ENCODE results near the gene SLCO3A1. TPM values are rescaled to one million over a fixed set of nuclear protein-coding genes. Genes with fewer than 3 reads are reported as not detected.

Gene SLCO3A1
- total RNA-seq, 2 experiments from 2014 or later = 2.0 to 2.7 TPM

- H3K9me3 Mint-ChIP-seq = peaks cover 2% of the 10 kb centered on the region
- DNase-seq = no peak
These were observed 112.1 kb downstream of the SLCO3A1 start for GRCh38 chr15:91965501-91966193.

GRCh38 chr15:91966194-91966552, 112.7 kb downstream of the SLCO3A1 start:
- H3K36me3 Mint-ChIP-seq = no peaks in the 10 kb centered on the region
- no peak for DNase-seq
- peaks cover 9% of the 10 kb centered on the region for H3K4me1 Mint-ChIP-seq
- no peak overlapping the region for H3K27ac Mint-ChIP-seq
- no peak overlapping the region for H3K4me3 Mint-ChIP-seq
- H3K27me3 Mint-ChIP-seq = no peaks in the 10 kb centered on the region
- H3K9me3 Mint-ChIP-seq = peaks cover 2% of the 10 kb centered on the region

More at GRCh38 chr15:91965501-91966193, 112.1 kb downstream of the SLCO3A1 start:
- H3K4me1 Mint-ChIP-seq = peaks cover 11% of the 10 kb centered on the region
- H3K36me3 Mint-ChIP-seq = no peaks in the 10 kb centered on the region
- no peak overlapping the region for H3K27ac Mint-ChIP-seq
- no peak overlapping the region for H3K4me3 Mint-ChIP-seq
- H3K27me3 Mint-ChIP-seq = no peaks in the 10 kb centered on the region

GRCh38 chr15:91967935-91968606, 114.6 kb downstream of the SLCO3A1 start:
- peaks cover 2% of the 10 kb centered on the region for H3K9me3 Mint-ChIP-seq
- no peak overlapping the region for H3K27ac Mint-ChIP-seq
- DNase-seq = no peak
- H3K4me3 Mint-ChIP-seq = no peak overlapping the region
- no peaks in the 10 kb centered on the region for H3K36me3 Mint-ChIP-seq
- H3K27me3 Mint-ChIP-seq = no peaks in the 10 kb centered on the region
- H3K4me1 Mint-ChIP-seq = peaks cover 7% of the 10 kb centered on the region

GRCh38 chr15:91968610-91969009, 115.1 kb downstream of the SLCO3A1 start:
- H3K4me1 Mint-ChIP-seq = peaks cover 4% of the 10 kb centered on the region
- peaks cover under 1% of the 10 kb centered on the region for H3K9me3 Mint-ChIP-seq
- H3K27ac Mint-ChIP-seq = no peak overlapping the region

GRCh38 chr15:91970142-91970541, 116.6 kb downstream of the SLCO3A1 start:
- H3K4me3 Mint-ChIP-seq = no peak overlapping the region
- no peaks in the 10 kb centered on the region for H3K4me1 Mint-ChIP-seq
- no peak overlapping the region for H3K27ac Mint-ChIP-seq
- no peaks in the 10 kb centered on the region for H3K36me3 Mint-ChIP-seq
- no peaks in the 10 kb centered on the region for H3K27me3 Mint-ChIP-seq
- DNase-seq = no peak
- H3K9me3 Mint-ChIP-seq = no peaks in the 10 kb centered on the region

More at GRCh38 chr15:91968610-91969009, 115.1 kb downstream of the SLCO3A1 start:
- H3K27me3 Mint-ChIP-seq = no peaks in the 10 kb centered on the region
- no peak overlapping the region for H3K4me3 Mint-ChIP-seq
- DNase-seq = no peak
- H3K36me3 Mint-ChIP-seq = no peaks in the 10 kb centered on the region

GRCh38 chr15:91973481-91973880, 120.0 kb downstream of the SLCO3A1 start:
- no peak for DNase-seq
- H3K27me3 Mint-ChIP-seq = no peaks in the 10 kb centered on the region

GRCh38 chr15:91974321-91974720, 120.8 kb downstream of the SLCO3A1 start:
- H3K27me3 Mint-ChIP-seq = no peaks in the 10 kb centered on the region
- DNase-seq = no peak
- H3K9me3 Mint-ChIP-seq = no peaks in the 10 kb centered on the region
- no peak overlapping the region for H3K4me3 Mint-ChIP-seq
- H3K36me3 Mint-ChIP-seq = no peaks in the 10 kb centered on the region
- no peaks in the 10 kb centered on the region for H3K4me1 Mint-ChIP-seq
- no peak overlapping the region for H3K27ac Mint-ChIP-seq

More at GRCh38 chr15:91973481-91973880, 120.0 kb downstream of the SLCO3A1 start:
- Mint-ChIP-seq H3K36me3 (no peaks in the 10 kb centered on the region), H3K9me3 (no peaks in the 10 kb centered on the region), H3K4me1 (no peaks in the 10 kb centered on the region), H3K4me3 (no peak overlapping the region), H3K27ac (no peak overlapping the region)

- Mint-ChIP-seq H3K4me3 (no peak overlapping the region), H3K9me3 (no peaks in the 10 kb centered on the region), H3K36me3 (no peaks in the 10 kb centered on the region), H3K27me3 (no peaks in the 10 kb centered on the region), H3K4me1 (no peaks in the 10 kb centered on the region), H3K27ac (no peak overlapping the region)
- no peak for DNase-seq
These were observed 121.9 kb downstream of the SLCO3A1 start for GRCh38 chr15:91975241-91975978.

- Mint-ChIP-seq H3K27ac (no peak overlapping the region), H3K9me3 (no peaks in the 10 kb centered on the region), H3K36me3 (no peaks in the 10 kb centered on the region), H3K27me3 (no peaks in the 10 kb centered on the region), H3K4me1 (no peaks in the 10 kb centered on the region), H3K4me3 (no peak overlapping the region)
- DNase-seq = no peak
These were observed 123.5 kb downstream of the SLCO3A1 start for GRCh38 chr15:91976966-91977365.

GRCh38 chr15:91980502-91981267, 127.2 kb downstream of the SLCO3A1 start:
- Mint-ChIP-seq H3K4me1 (no peaks in the 10 kb centered on the region), H3K4me3 (no peak overlapping the region), H3K36me3 (no peaks in the 10 kb centered on the region), H3K27me3 (no peaks in the 10 kb centered on the region), H3K27ac (no peak overlapping the region), H3K9me3 (no peaks in the 10 kb centered on the region)
- DNase-seq = no peak

- no peak for DNase-seq
- H3K4me1 Mint-ChIP-seq = no peaks in the 10 kb centered on the region
- no peaks in the 10 kb centered on the region for H3K9me3 Mint-ChIP-seq
- no peak overlapping the region for H3K4me3 Mint-ChIP-seq
- H3K27ac Mint-ChIP-seq = no peak overlapping the region
- H3K27me3 Mint-ChIP-seq = no peaks in the 10 kb centered on the region
- no peaks in the 10 kb centered on the region for H3K36me3 Mint-ChIP-seq
These were observed 128.6 kb downstream of the SLCO3A1 start for GRCh38 chr15:91981821-91982800.

GRCh38 chr15:91983729-91984340, 130.3 kb downstream of the SLCO3A1 start:
- Mint-ChIP-seq H3K27ac (no peak overlapping the region), H3K9me3 (no peaks in the 10 kb centered on the region), H3K36me3 (no peaks in the 10 kb centered on the region), H3K4me3 (no peak overlapping the region), H3K4me1 (no peaks in the 10 kb centered on the region), H3K27me3 (no peaks in the 10 kb centered on the region)
- no peak for DNase-seq

GRCh38 chr15:91985297-91985696, 131.8 kb downstream of the SLCO3A1 start:
- Mint-ChIP-seq H3K4me3 (no peak overlapping the region), H3K36me3 (no peaks in the 10 kb centered on the region), H3K4me1 (peaks cover under 1% of the 10 kb centered on the region), H3K27me3 (no peaks in the 10 kb centered on the region), H3K27ac (no peak overlapping the region), H3K9me3 (no peaks in the 10 kb centered on the region)
- no peak for DNase-seq
